ENCODE results near the gene PCDHGB1. TPM values are rescaled to one million over a fixed set of nuclear protein-coding genes. Genes with fewer than 3 reads are reported as not detected.
A peak's percentile ranks its signal among the peaks of the same experiment; 100 is the strongest.
"Not testable (repeated sequence)": the region's sequence is repeated elsewhere in the genome, so short reads cannot be mapped to it uniquely, and the experiment has no call there.

The PCDHGB1 gene
- total RNA-seq, 1 donor from 2014 or later = 9.6 TPM

DNA sequence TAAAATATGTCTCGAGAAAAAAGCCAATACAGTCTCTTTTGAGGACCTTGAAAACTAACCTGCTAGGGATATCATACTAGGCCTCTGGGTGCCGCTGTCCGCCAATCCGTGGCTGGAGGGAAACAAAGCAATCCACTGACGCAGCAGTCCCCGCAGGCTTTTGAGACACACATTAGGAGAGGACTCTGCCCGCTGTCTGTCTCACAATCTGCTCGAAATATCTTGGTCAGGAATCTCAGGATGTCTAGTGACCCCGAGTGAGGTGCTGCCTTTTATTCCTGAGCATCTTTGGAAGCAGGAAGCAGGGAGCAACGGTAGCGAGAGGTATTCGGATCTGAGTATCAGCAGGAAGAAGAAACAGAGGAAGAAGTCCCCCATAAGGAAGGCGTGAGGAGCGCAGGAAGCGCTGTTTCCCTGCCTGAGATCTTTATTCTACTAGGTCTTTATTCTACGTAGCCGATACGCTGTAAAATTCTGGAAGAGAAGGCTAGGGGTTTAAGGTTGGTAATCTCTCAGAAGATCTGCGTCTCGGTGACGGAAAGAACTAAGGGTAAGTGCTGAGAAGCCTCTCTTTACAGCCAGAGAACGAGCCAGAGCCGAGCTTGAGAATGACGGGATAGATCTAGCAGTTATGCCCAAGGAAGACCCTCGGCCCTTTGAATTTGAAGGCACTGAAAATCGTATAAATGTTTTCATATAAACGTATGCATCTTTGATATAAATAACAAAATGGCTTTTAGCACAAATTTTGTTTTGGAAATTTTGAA is 23.6 kb upstream of the PCDHGB1 start:
- TF ChIP-seq CTCF (IDR thresholded peaks at IDR 0.05; ENCODE audit: partially characterized antibody, unreplicated experiment) = peak; percentile 47
- Mint-ChIP-seq H3K9me3 (ENCODE audit: unreplicated experiment) (peaks cover 8% of the 10 kb centered on the region), H3K4me3 (ENCODE audit: unreplicated experiment) (peak overlapping the region; percentile 96), H3K4me1 (ENCODE audit: low read depth, unreplicated experiment) (no peaks in the 10 kb centered on the region), H3K27ac (ENCODE audit: unreplicated experiment) (peak overlapping the region; percentile 99), H3K27me3 (ENCODE audit: unreplicated experiment) (peaks cover 7% of the 10 kb centered on the region), H3K36me3 (ENCODE audit: unreplicated experiment) (peaks cover 45% of the 10 kb centered on the region)
- peak; percentile 75 for DNase-seq

DNA sequence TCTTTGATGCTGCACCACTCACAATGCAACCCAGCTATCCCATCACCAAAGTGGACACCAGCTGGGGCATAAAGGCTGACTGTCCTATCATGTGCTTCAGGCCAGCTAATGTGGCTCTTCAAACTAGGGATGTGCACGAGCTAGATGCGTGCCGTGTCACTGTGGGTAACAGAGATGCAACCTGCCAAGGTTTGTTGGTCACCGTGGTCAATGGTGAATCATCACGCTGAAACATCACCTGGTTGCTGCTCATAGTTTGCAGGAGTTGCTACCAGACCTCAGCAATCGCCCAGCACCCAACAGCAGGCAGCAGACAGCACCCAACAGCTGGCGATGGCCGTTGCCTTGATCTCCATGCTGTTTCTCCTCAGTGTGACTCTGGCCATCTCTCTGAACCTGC is 21.7 kb upstream of the PCDHGB1 start:
- Mint-ChIP-seq H3K36me3 (ENCODE audit: unreplicated experiment) (peaks cover 58% of the 10 kb centered on the region), H3K27me3 (ENCODE audit: unreplicated experiment) (peaks cover 8% of the 10 kb centered on the region), H3K4me3 (ENCODE audit: unreplicated experiment) (no peak overlapping the region), H3K4me1 (ENCODE audit: low read depth, unreplicated experiment) (no peaks in the 10 kb centered on the region), H3K27ac (ENCODE audit: unreplicated experiment) (no peak overlapping the region), H3K9me3 (ENCODE audit: unreplicated experiment) (peaks cover 6% of the 10 kb centered on the region)
- DNase-seq = no peak
- no peak for TF ChIP-seq CTCF (IDR thresholded peaks at IDR 0.05; ENCODE audit: partially characterized antibody, unreplicated experiment)

DNA sequence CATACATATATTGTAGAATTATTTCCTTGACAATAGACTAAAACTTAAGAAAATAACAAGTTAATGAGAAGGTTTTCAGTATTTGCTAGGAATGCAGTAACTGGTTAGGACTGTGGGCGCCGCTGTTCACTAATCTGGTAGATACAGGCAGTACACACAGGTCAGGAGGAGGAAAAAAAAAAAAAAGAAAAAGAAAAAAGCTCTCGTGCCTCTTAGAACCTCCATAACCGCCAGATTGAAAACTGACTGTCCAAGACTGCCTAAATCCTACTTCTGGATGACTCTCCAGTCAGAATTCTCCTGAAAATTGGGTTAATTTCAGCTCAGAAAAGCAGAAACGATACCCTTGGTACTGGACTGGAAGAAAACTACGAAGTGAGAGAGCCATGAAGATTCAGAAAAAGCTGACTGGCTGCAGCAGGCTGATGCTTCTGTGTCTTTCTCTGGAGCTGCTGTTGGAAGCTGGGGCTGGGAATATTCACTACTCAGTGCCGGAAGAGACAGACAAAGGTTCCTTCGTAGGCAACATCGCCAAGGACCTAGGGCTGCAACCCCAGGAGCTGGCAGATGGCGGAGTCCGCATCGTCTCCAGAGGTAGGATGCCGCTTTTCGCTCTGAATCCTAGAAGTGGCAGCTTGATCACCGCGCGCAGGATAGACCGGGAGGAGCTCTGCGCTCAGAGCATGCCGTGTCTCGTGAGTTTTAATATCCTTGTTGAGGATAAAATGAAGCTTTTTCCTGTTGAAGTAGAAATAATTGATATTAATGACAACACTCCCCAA is 19.4 kb upstream of the PCDHGB1 start, which contains the start of gene PCDHGA1:
TSS of gene PCDHGA1 (plus strand) at position 216 of the 782 bp plus-strand sequence.
- Mint-ChIP-seq H3K36me3 (ENCODE audit: unreplicated experiment) (peaks cover 64% of the 10 kb centered on the region), H3K27ac (ENCODE audit: unreplicated experiment) (no peak within 1 kb of the TSS), H3K9me3 (ENCODE audit: unreplicated experiment) (peaks cover 10% of the 10 kb centered on the region), H3K27me3 (ENCODE audit: unreplicated experiment) (peaks cover 8% of the 10 kb centered on the region), H3K4me3 (ENCODE audit: unreplicated experiment) (no peak within 1 kb of the TSS), H3K4me1 (ENCODE audit: low read depth, unreplicated experiment) (no peaks in the 10 kb centered on the region)
- TF ChIP-seq CTCF (IDR thresholded peaks at IDR 0.05; ENCODE audit: partially characterized antibody, unreplicated experiment) = no peak
- DNase-seq = no peak

- not testable (repeated sequence) for H3K27me3 Mint-ChIP-seq (ENCODE audit: unreplicated experiment); H3K4me1 Mint-ChIP-seq (ENCODE audit: low read depth, unreplicated experiment); DNase-seq; H3K4me3 Mint-ChIP-seq (ENCODE audit: unreplicated experiment); H3K9me3 Mint-ChIP-seq (ENCODE audit: unreplicated experiment); H3K27ac Mint-ChIP-seq (ENCODE audit: unreplicated experiment)
- peaks cover 62% of the 10 kb centered on the region for H3K36me3 Mint-ChIP-seq (ENCODE audit: unreplicated experiment)
Measured at GRCh38 chr5:141332571-141332970, 17.3 kb upstream of the PCDHGB1 start.

DNA sequence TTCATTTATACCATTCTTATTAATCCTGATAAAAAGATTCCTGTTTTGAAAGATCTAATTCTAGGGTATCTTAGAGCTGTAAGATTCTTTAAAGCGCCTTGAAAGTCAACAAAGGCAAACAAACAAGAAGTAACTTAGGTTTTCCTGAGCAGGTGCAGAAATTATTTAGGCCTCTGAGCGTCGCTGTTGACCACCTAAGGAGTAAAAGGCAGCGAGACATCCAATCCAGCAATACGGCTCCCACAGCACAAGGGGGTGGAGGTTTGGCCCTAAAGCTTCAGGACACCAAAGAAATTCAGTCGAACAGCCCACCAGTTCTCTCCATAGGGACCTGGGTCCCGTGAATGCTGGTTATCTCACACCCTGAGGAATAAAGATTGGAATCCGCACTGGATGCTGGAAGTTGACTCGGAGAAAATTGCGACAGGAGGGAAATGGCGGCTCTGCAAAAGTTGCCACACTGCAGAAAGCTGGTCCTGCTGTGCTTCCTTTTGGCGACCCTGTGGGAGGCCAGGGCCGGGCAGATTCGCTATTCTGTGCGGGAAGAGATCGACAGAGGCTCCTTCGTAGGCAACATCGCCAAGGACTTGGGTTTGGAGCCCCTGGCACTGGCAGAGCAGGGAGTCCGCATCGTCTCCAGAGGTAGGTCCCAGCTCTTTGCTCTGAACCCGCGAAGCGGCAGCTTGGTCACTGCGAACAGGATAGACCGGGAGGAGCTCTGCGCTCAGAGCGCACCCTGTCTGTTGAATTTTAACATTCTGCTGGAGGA is 11.2 kb upstream of the PCDHGB1 start, which contains the start of gene PCDHGA2:
TSS of gene PCDHGA2 (plus strand) at position 223 of the 769 bp plus-strand sequence.
- Mint-ChIP-seq H3K4me1 (ENCODE audit: low read depth, unreplicated experiment) (no peaks in the 10 kb centered on the region), H3K36me3 (ENCODE audit: unreplicated experiment) (peaks cover 53% of the 10 kb centered on the region), H3K9me3 (ENCODE audit: unreplicated experiment) (peaks cover 19% of the 10 kb centered on the region), H3K27ac (ENCODE audit: unreplicated experiment) (no peak within 1 kb of the TSS), H3K4me3 (ENCODE audit: unreplicated experiment) (no peak within 1 kb of the TSS), H3K27me3 (ENCODE audit: unreplicated experiment) (peaks cover 3% of the 10 kb centered on the region)
- DNase-seq = no peak
- no peak for TF ChIP-seq CTCF (IDR thresholded peaks at IDR 0.05; ENCODE audit: partially characterized antibody, unreplicated experiment)

DNA sequence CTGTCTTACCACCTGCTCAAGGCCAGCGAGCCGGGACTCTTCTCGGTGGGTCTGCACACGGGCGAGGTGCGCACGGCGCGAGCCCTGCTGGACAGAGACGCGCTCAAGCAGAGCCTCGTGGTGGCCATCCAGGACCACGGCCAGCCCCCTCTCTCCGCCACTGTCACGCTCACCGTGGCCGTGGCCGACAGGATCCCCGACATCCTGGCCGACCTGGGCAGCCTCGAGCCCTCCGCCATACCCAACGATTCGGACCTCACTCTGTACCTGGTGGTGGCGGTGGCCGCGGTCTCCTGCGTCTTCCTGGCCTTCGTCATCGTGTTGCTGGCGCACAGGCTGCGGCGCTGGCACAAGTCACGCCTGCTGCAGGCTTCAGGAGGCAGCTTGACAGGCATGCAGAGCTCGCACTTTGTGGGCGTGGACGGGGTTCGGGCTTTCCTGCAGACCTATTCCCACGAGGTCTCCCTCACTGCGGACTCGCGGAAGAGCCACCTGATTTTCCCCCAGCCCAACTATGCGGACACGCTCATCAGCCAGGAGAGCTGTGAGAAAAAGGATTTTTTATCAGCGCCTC is 9.0 kb upstream of the PCDHGB1 start:
- peaks cover 24% of the 10 kb centered on the region for H3K9me3 Mint-ChIP-seq (ENCODE audit: unreplicated experiment)
- not testable (repeated sequence) for DNase-seq
- peaks cover 62% of the 10 kb centered on the region for H3K36me3 Mint-ChIP-seq (ENCODE audit: unreplicated experiment)

More for the DNA sequence above, 9.0 kb upstream of the PCDHGB1 start:
- not testable (repeated sequence) for H3K4me3 Mint-ChIP-seq (ENCODE audit: unreplicated experiment); H3K27me3 Mint-ChIP-seq (ENCODE audit: unreplicated experiment); H3K27ac Mint-ChIP-seq (ENCODE audit: unreplicated experiment); H3K4me1 Mint-ChIP-seq (ENCODE audit: low read depth, unreplicated experiment)

Measured in glutamatergic neuron (in vitro differentiated cells).